Activated CD4-positive, alpha-beta T cell treated with anti-CD3 and anti-CD28 coated beads for 1 hour (primary cell): ENCODE results near the gene ERCC1.
"Not testable (repeated sequence)": the region's sequence is repeated elsewhere in the genome, so short reads cannot be mapped to it uniquely, and the experiment has no call there.

Source experiments
- DNase-seq: peaks from one replicate; pipeline ENCODE4 v3.0.0-alpha.2; 2020

ERCC1 gene

GRCh38 chr19:45424191-45425058 lies 708 bp upstream of the ERCC1 start:
- DNase-seq: no peak

GRCh38 chr19:45423033-45423588 lies 606 bp downstream of the ERCC1 start:
- DNase-seq: peak; percentile 70

GRCh38 chr19:45421947-45422498 lies 1.7 kb downstream of the ERCC1 start:
- DNase-seq: no peak

GRCh38 chr19:45420871-45421270 lies 2.8 kb downstream of the ERCC1 start:
- no peak for DNase-seq

- no peak for DNase-seq
Observed at GRCh38 chr19:45420356-45420755, 3.4 kb downstream of the ERCC1 start.

GRCh38 chr19:45419895-45420294 lies 3.8 kb downstream of the ERCC1 start:
- DNase-seq: no peak

- DNase-seq: no peak
Observed at GRCh38 chr19:45419396-45419795, 4.3 kb downstream of the ERCC1 start.

GRCh38 chr19:45418802-45419201 lies 4.9 kb downstream of the ERCC1 start:
- no peak for DNase-seq

- DNase-seq: no peak
Observed at GRCh38 chr19:45417151-45417550, 6.6 kb downstream of the ERCC1 start.

GRCh38 chr19:45414468-45414867 lies 9.2 kb downstream of the ERCC1 start:
- no peak for DNase-seq

GRCh38 chr19:45413497-45413896 lies 10.2 kb downstream of the ERCC1 start:
- no peak for DNase-seq

GRCh38 chr19:45410330-45410729 lies 13.4 kb downstream of the ERCC1 start:
- not testable (repeated sequence) for DNase-seq

- no peak for DNase-seq
Observed at GRCh38 chr19:45409557-45409920, 14.2 kb downstream of the ERCC1 start.

- DNase-seq: no peak
Observed at GRCh38 chr19:45408830-45409556, 14.7 kb downstream of the ERCC1 start.

- DNase-seq: no peak
Observed at GRCh38 chr19:45408121-45408520, 15.6 kb downstream of the ERCC1 start.

- not testable (repeated sequence) for DNase-seq
Observed at GRCh38 chr19:45407585-45407984, 16.1 kb downstream of the ERCC1 start.

GRCh38 chr19:45407091-45407375 lies 16.7 kb downstream of the ERCC1 start:
- DNase-seq: no peak

GRCh38 chr19:45406226-45407090 lies 17.3 kb downstream of the ERCC1 start, which contains the start of gene POLR1G:
POLR1G (plus strand) TSS chr19:45406644; CDS start chr19:45406697, 53 bp downstream.
- DNase-seq: peak; percentile 66

- DNase-seq: peak; percentile 74
Observed at GRCh38 chr19:45405435-45406225, 18.1 kb downstream of the ERCC1 start.

GRCh38 chr19:45404557-45405434 lies 18.9 kb downstream of the ERCC1 start, which contains the start of gene PPP1R13L:
PPP1R13L (minus strand) TSS chr19:45405069; CDS start chr19:45398318, 6,751 bp downstream.
- DNase-seq: peak; percentile 21
